NCI-H2171 treated with DMSO at 0.1 percent for 48 hours (cell line): ENCODE measurements around the gene GLB1L2.
"Not testable (repeated sequence)": the region's sequence is repeated elsewhere in the genome, so short reads cannot be mapped to it uniquely, and the experiment has no call there.

ENCODE experiments used
- DNase-seq: peaks from one replicate; lab custom pipeline; 2025; lab: John Stamatoyannopoulos, UW

Gene GLB1L2

GRCh38 chr11:134331354-134332188 lies at the start of gene GLB1L2:
GLB1L2 (plus strand) TSS chr11:134331988; CDS start chr11:134332062, 74 bp downstream.
- DNase-seq, result peak; percentile 57

DNA sequence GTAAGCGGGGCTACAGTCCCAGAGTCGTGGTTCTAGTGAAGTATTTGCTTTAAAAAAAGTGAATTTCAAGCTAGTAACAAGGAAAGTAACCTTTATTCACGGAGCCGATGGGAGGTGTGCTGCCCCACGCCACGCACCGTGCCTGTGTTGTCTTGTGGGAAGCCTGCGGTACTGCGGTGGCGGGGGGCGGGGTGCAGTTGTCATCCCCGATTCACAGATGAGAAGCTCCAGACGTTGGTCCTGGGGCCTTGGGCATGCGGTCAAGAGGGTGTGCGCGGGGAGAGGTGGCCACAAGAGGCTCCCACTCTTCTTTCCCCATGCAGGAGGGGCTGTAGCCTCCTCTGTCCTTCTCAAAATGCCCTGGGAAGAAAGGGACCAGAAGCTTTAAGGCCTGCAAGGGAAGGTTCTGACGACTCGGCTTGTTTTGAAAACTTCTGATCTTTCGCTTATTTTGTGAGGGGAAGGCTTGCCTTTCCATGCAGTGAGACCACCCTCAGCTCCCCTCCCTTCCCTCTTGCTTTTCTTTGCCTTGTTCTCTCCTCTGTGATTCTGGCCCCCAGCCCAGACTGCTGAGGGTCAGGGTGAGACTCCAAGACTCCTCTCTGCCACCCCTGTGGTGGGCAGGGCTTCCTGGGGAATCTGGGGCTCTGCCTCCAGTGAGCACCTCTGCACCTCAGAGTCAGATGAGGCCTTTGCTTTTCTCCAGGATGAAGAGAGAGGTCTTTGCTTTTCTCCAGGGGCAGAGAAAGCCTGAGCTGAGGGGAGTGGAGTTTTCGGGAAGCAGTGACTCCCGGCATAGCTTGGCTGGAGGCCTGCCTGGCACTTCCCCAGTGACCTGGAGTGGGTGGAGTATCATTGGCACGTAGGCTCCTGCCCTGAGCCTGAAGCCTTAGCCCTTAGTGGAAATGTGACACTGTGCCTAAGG lies 49.4 kb upstream of the GLB1L2 start:
- no peak for DNase-seq

DNA sequence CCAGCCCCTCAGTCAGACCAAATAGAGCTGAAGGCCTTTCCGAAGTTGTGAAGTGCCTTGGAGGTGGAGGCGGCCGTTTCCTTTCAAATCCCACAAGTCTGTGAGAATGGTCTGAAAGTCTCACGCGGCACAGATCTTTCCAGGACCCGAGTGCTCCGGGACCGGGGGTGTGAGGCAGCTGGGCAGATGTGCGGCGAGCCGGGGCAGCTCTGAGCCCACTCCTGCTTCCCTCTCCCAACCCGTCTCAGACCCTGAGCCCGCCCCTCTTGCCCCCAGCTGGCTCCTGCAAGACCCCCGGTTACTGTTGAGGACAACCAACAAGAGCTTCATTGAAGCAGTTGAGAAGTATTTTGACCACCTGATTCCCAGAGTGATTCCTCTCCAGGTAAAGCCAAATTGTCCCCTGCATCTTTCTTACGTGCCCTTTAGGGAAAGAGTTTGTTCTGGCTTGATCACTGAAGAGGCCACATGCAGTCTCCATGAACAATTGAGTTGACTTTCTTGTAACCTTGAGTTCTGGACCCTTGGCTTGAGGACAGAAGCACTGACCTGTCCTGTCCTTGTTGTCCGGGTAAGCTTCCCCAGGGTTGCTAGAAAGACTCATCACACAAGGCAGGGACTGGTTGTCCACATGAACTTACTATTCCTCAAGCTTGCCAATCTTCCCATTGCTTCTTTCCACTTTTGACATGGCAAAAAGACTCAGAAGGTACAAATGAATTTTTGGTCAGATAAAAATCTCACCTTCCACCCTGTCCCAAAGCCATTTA lies 48.1 kb upstream of the GLB1L2 start:
- DNase-seq, result no peak

- not testable (repeated sequence) for DNase-seq
These were observed 47.4 kb upstream of the GLB1L2 start for GRCh38 chr11:134284349-134284748.

- no peak for DNase-seq
These were observed 44.2 kb upstream of the GLB1L2 start for GRCh38 chr11:134287561-134287960.

DNA sequence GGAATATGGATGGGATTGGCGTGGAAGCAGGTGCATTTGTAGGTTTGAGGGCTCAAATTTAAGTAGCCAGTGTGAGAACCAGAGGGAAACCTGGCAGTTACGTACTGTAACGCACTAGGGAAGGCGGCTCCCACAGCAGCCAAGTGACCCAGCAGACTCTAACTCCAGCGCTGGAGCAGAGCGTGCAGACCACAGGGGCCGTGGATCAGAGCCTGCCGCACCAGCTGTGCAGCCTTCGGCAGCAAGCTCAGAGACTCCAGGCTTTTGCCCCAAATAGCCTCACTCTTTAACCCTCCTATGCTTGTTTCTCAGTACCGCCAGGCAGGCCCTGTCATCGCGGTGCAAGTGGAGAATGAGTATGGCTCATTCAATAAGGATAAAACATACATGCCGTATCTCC lies 43.3 kb upstream of the GLB1L2 start:
- DNase-seq, result no peak

GRCh38 chr11:134289167-134289566 lies 42.6 kb upstream of the GLB1L2 start:
- no peak for DNase-seq

DNA sequence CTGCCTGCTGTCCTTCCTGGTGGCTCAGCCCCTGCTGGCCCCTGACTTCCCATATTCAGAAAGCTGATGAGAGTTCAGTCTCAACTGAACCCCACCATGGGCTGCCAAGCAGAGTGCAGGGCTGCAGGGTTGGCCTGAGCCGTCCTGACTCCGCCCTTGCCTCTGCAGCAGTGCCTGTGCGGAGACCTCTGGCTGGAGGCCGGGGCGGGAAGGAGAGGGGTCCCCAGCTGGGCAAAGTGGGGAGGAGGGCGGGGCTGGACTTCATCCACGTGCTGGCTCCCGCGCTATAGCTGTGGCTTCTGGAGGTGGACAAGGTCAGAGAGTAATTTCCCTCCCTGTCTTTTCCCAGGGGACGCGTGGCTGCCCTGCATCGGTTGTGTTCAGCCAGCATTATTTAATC lies 42.0 kb upstream of the GLB1L2 start:
- DNase-seq, result no peak

DNA sequence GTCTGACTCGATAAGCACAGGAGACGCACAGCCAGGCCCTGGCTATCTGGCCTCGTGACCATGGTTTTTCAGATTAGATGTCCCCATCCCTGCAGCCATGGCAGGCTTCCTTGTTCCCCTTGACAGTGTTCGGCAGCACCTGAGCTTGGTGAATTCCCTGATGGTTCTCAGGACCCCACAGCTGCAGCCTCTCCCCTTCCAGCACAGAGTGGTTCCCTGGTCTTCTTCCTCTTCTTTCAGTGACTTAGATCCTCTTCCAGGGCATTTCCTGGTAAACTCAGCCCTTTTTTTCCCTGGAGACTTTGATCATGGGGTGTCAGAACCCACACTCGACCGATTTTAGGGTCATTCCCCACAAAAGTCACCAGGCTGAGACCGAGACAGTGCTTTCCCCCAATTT lies 41.1 kb upstream of the GLB1L2 start:
- DNase-seq, result no peak

- DNase-seq, result no peak
These were observed 40.6 kb upstream of the GLB1L2 start for GRCh38 chr11:134291196-134291595.

DNA sequence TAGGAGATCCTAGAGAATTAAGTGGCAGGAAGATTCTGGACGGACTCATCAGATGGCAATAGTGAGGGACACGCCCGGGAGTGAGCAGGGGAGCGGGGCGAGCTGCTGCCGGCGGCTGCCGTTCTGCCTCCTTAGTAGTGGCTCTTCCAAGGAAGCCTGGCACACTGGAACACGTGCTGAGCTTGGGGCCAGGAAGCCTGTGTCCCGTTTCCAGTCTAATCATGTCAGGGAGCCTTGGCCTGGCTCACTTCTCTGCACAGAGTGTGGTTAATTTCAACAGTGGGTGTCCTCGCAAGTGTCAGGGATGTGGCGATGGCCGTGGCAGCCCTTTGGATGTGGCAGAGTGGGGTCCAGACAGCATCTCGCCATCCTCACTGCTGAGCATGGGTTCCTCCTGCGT lies 39.1 kb upstream of the GLB1L2 start:
- no peak for DNase-seq

GRCh38 chr11:134293119-134294113 lies 38.4 kb upstream of the GLB1L2 start:
- DNase-seq, result no peak

- no peak for DNase-seq
These were observed 37.1 kb upstream of the GLB1L2 start for GRCh38 chr11:134294664-134295063.

GRCh38 chr11:134312223-134312622 lies 19.6 kb upstream of the GLB1L2 start:
- DNase-seq, result no peak

DNA sequence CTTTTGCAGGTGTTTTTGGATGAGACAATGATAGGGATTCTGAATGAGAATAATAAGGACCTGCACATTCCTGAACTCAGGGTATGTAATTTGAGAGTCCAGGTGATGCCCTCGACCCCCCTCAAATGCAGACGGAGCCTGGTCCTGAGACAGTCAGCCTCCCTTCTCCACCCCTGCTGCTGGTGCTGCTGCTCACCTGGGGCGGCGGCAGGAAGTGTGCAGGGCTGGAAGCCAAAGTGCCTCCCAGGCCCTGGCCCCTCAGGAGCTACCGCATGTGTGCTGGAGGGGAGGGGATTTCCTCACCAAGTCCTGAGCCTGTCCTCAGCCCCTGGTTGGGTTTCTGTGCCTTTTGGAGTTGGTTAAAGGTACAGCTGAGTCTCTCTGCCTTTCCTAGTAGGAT lies 19.0 kb upstream of the GLB1L2 start:
- DNase-seq, result no peak

- DNase-seq, result no peak
These were observed 18.4 kb upstream of the GLB1L2 start for GRCh38 chr11:134313379-134313778.

- peak; percentile 76 for DNase-seq
These were observed 17.8 kb upstream of the GLB1L2 start for GRCh38 chr11:134313821-134314607.

- no peak for DNase-seq
These were observed 14.7 kb upstream of the GLB1L2 start for GRCh38 chr11:134317103-134317502.

DNA sequence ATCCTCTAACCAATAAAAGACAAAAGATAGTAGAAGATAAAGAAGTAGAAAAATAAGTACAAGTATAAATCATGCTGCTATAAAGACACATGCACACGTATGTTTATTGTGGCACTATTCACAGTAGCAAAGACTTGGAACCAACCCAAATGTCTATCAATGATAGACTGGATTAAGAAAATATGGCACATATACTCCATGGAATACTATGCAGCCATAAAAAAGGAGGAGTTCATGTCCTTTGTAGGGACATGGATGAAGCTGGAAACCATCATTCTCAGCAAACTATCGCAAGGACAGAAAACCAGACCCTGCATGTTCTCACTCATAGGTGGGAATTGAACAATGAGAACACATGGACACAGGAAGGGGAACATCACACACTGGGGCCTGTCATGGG lies 10.4 kb upstream of the GLB1L2 start:
- not testable (repeated sequence) for DNase-seq

GRCh38 chr11:134322553-134322952 lies 9.2 kb upstream of the GLB1L2 start:
- DNase-seq, result no peak
